Trophoblast cell (in vitro differentiated cells and primary cell): ENCODE results near the gene DDX4.

Experiments used
- DNase-seq, 2 donors: peaks; one replicate each; pipeline ENCODE4 v3.0.0-alpha.2; 2016
- H2AFZ ChIP-seq: 2 replicates; pipeline ENCODE4 v1.6.1; 2013; ENCODE audit warnings: low read length, moderate library complexity, mild to moderate bottlenecking; ENCODE audit not compliant: insufficient read depth, poor library complexity
- H2AK5ac ChIP-seq: 2 replicates; pipeline ENCODE4 v1.6.1; 2013; ENCODE audit warnings: mild to moderate bottlenecking, low read length
- H2BK120ac ChIP-seq: 2 replicates; pipeline ENCODE4 v1.6.1; 2013; ENCODE audit warnings: low read length, mild to moderate bottlenecking, moderate library complexity; ENCODE audit not compliant: insufficient read depth, poor library complexity
- H2BK12ac ChIP-seq: 2 replicates; pipeline ENCODE4 v1.6.1; 2013; ENCODE audit warnings: mild to moderate bottlenecking, low read length, moderate library complexity
- H2BK5ac ChIP-seq: 2 replicates; pipeline ENCODE4 v1.6.1; 2013; ENCODE audit warnings: low read length, low read depth, moderate library complexity, mild to moderate bottlenecking; ENCODE audit not compliant: poor library complexity
- H3K14ac ChIP-seq: 2 replicates; pipeline ENCODE4 v1.6.1; 2013; ENCODE audit warnings: mild to moderate bottlenecking, low read length
- H3K18ac ChIP-seq: 2 replicates; pipeline ENCODE4 v1.6.1; 2013; ENCODE audit warnings: mild to moderate bottlenecking, low read length
- H3K23ac ChIP-seq: 2 replicates; pipeline ENCODE4 v1.6.1; 2013; ENCODE audit warnings: low read length
- H3K27ac ChIP-seq: 2 replicates; pipeline ENCODE4 v1.5.1; 2013; ENCODE audit warnings: low read depth, mild to moderate bottlenecking, inconsistent platforms, low read length, moderate library complexity
- H3K27me3 ChIP-seq: 2 replicates; pipeline ENCODE4 v1.6.1; 2013; ENCODE audit warnings: inconsistent platforms, mild to moderate bottlenecking, low read length, moderate library complexity; ENCODE audit not compliant: insufficient read depth
- H3K36me3 ChIP-seq, 2 experiments: 1 replicate in 1 of 2; 2 replicates in 1 of 2; pipeline ENCODE4 v1.6.1; 2013; ENCODE audit warnings: low read length in 2 of 2, mild to moderate bottlenecking in 2 of 2, moderate library complexity in 1 of 2; ENCODE audit not compliant: insufficient read depth in 2 of 2, control insufficient read depth in 1 of 2
- H3K4ac ChIP-seq: 2 replicates; pipeline ENCODE4 v1.6.1; 2013; ENCODE audit warnings: low read depth, mild to moderate bottlenecking, low read length, moderate library complexity
- H3K4me1 ChIP-seq, 2 experiments: 1 replicate in 1 of 2; 2 replicates in 1 of 2; pipeline ENCODE4 v1.6.1; 2013; ENCODE audit warnings: low read length in 2 of 2, mild to moderate bottlenecking in 2 of 2, moderate library complexity in 1 of 2; ENCODE audit not compliant: insufficient read depth in 2 of 2, control insufficient read depth in 1 of 2
- H3K4me2 ChIP-seq: 2 replicates; pipeline ENCODE4 v1.6.1; 2013; ENCODE audit warnings: inconsistent platforms, mild to moderate bottlenecking, low read length, moderate library complexity
- H3K4me3 ChIP-seq: 2 replicates; pipeline ENCODE4 v1.5.1; 2013; ENCODE audit warnings: mild to moderate bottlenecking, low read depth, low read length, inconsistent platforms
- H3K79me1 ChIP-seq: one replicate; pipeline ENCODE4 v1.6.1; 2013; ENCODE audit warnings: low read length
- H3K79me2 ChIP-seq: 2 replicates; pipeline ENCODE4 v1.6.1; 2013; ENCODE audit warnings: low read length, mild to moderate bottlenecking; ENCODE audit not compliant: control insufficient read depth, insufficient read depth, poor library complexity
- H3K9ac ChIP-seq: 2 replicates; pipeline ENCODE4 v1.6.1; 2013; ENCODE audit warnings: mild to moderate bottlenecking, low read length
- H3K9me3 ChIP-seq: 2 replicates; pipeline ENCODE4 v1.6.1; 2013; ENCODE audit warnings: low read depth, mild to moderate bottlenecking, control low read depth, inconsistent platforms, low read length; ENCODE audit not compliant: insufficient read depth
- H4K12ac ChIP-seq: 2 replicates; pipeline ENCODE4 v1.6.1; 2013; ENCODE audit warnings: low read depth, mild to moderate bottlenecking, low read length, moderate library complexity
- H4K8ac ChIP-seq: 2 replicates; pipeline ENCODE4 v1.6.1; 2013; ENCODE audit warnings: low read depth, mild to moderate bottlenecking, low read length, moderate library complexity
- H4K91ac ChIP-seq: one replicate; pipeline ENCODE4 v1.6.1; 2013; ENCODE audit warnings: low read depth, mild to moderate bottlenecking, low read length, moderate library complexity
- WGBS: extraction: QIAGEN DNeasy Blood & Tissue Kit; methylation state at CpG from one replicate; pipeline ENCODE4 v1.1.7; 2013; ENCODE audit warnings: missing lambda C conversion rate; ENCODE audit not compliant: insufficient read length, insufficient coverage; ENCODE audit errors: extremely low coverage; 5-methylcytosine and 5-hydroxymethylcytosine counted together

The DDX4 gene

GRCh38 chr5:55829956-55830355 lies 92.1 kb downstream of the DDX4 start:
- Histone ChIP-seq H3K18ac (no peak overlapping the region), H3K27ac (no peak overlapping the region), H4K12ac (no peak overlapping the region), H3K4me2 (no peak overlapping the region), H3K79me2 (no peaks in the 10 kb centered on the region), H3K9me3 (peaks cover 2% of the 10 kb centered on the region), H2BK5ac (no peak overlapping the region), H3K14ac (no peak overlapping the region), H4K8ac (no peak overlapping the region), H3K23ac (no peak overlapping the region), H3K36me3 (no peaks in the 10 kb centered on the region), H4K91ac (no peak overlapping the region), H3K4ac (no peak overlapping the region), H3K9ac (no peak overlapping the region), H3K27me3 (no peaks in the 10 kb centered on the region), H3K4me1 (no peaks in the 10 kb centered on the region), H3K79me1 (no peaks in the 10 kb centered on the region), H2BK12ac (no peak overlapping the region), H2AFZ (no peak overlapping the region), H3K4me3 (no peak overlapping the region), H2AK5ac (no peak overlapping the region), H2BK120ac (no peak overlapping the region)
- DNase-seq: no peak
- no CpG with 5 or more reads among the region's 3 CpGs for WGBS

GRCh38 chr5:55832446-55832845 lies 94.6 kb downstream of the DDX4 start:
- Histone ChIP-seq H2AFZ (no peak overlapping the region), H2AK5ac (no peak overlapping the region), H3K4ac (no peak overlapping the region), H4K91ac (no peak overlapping the region), H3K9ac (no peak overlapping the region), H3K4me1 (no peaks in the 10 kb centered on the region), H3K27me3 (no peaks in the 10 kb centered on the region), H3K9me3 (peaks cover 2% of the 10 kb centered on the region), H3K79me1 (no peaks in the 10 kb centered on the region), H4K12ac (no peak overlapping the region), H3K4me2 (no peak overlapping the region), H4K8ac (no peak overlapping the region), H3K36me3 (no peaks in the 10 kb centered on the region), H3K18ac (no peak overlapping the region), H2BK5ac (no peak overlapping the region), H2BK12ac (no peak overlapping the region), H3K23ac (no peak overlapping the region), H3K79me2 (no peaks in the 10 kb centered on the region), H3K4me3 (no peak overlapping the region), H3K27ac (no peak overlapping the region), H2BK120ac (no peak overlapping the region), H3K14ac (no peak overlapping the region)
- no peak for DNase-seq
- no CpG with 5 or more reads among the region's 17 CpGs for WGBS

- H3K4me2 ChIP-seq: no peak overlapping the region
- H3K4ac ChIP-seq: no peak overlapping the region
- no peaks in the 10 kb centered on the region for H3K27me3 ChIP-seq
- no peak overlapping the region for H3K9ac ChIP-seq
- H2BK120ac ChIP-seq: no peak overlapping the region
- no peak overlapping the region for H4K91ac ChIP-seq
- DNase-seq: no peak
- no peaks in the 10 kb centered on the region for H3K4me1 ChIP-seq
- WGBS: no CpG with 5 or more reads among the region's 1 CpG
- no peak overlapping the region for H2AFZ ChIP-seq
- no peak overlapping the region for H3K27ac ChIP-seq
- peaks cover 2% of the 10 kb centered on the region for H3K9me3 ChIP-seq
- H3K79me2 ChIP-seq: no peaks in the 10 kb centered on the region
- no peak overlapping the region for H2BK5ac ChIP-seq
- no peaks in the 10 kb centered on the region for H3K79me1 ChIP-seq
- H2AK5ac ChIP-seq: no peak overlapping the region
- no peak overlapping the region for H4K8ac ChIP-seq
- no peak overlapping the region for H3K14ac ChIP-seq
- H3K23ac ChIP-seq: no peak overlapping the region
- H4K12ac ChIP-seq: no peak overlapping the region
- H3K18ac ChIP-seq: no peak overlapping the region
- H2BK12ac ChIP-seq: no peak overlapping the region
- no peak overlapping the region for H3K4me3 ChIP-seq
- no peaks in the 10 kb centered on the region for H3K36me3 ChIP-seq
Measured at GRCh38 chr5:55836191-55836590, 98.3 kb downstream of the DDX4 start.

- DNase-seq: no peak
- Histone ChIP-seq H3K79me2 (no peaks in the 10 kb centered on the region), H2AFZ (no peak overlapping the region), H2BK12ac (no peak overlapping the region), H4K8ac (no peak overlapping the region), H3K14ac (no peak overlapping the region), H2AK5ac (no peak overlapping the region), H2BK120ac (no peak overlapping the region), H2BK5ac (no peak overlapping the region), H4K91ac (no peak overlapping the region), H3K18ac (no peak overlapping the region), H3K27ac (no peak overlapping the region), H3K4ac (no peak overlapping the region), H3K9ac (no peak overlapping the region), H3K27me3 (no peaks in the 10 kb centered on the region), H3K36me3 (no peaks in the 10 kb centered on the region), H3K4me3 (no peak overlapping the region), H3K4me2 (no peak overlapping the region), H3K79me1 (no peaks in the 10 kb centered on the region), H3K9me3 (no peaks in the 10 kb centered on the region), H3K23ac (no peak overlapping the region), H4K12ac (no peak overlapping the region), H3K4me1 (no peaks in the 10 kb centered on the region)
- WGBS: no CpG with 5 or more reads among the region's 2 CpGs
Measured at GRCh38 chr5:55841976-55842375, 104.1 kb downstream of the DDX4 start.
